HEK293 (cell line): ENCODE data around the gene CCDC85C.
A peak's percentile ranks its signal among the peaks of the same experiment; 100 is the strongest.

ENCODE experiments used
- CTCF ChIA-PET: fragments of 350-600 bp; formaldehyde crosslinking; extraction: SDS; loops from one replicate; lab custom pipeline; 2021; ENCODE audit warnings: antibody characterized with exemption; lab: Yijun Ruan, JAX
- POLR2A ChIA-PET: fragments of 300-600 bp; formaldehyde crosslinking; extraction: SDS; loops from one replicate; lab custom pipeline; 2020; ENCODE audit warnings: antibody characterized with exemption, inconsistent platforms; lab: Yijun Ruan, JAX
- H3K27ac ChIP-seq: fragments of 200-500 bp; sonication (Bioruptor generic); 2 replicates; pipeline ENCODE4 v1.5.1; 2014; ENCODE audit warnings: low read depth, low read length, control low read depth, inconsistent platforms; ENCODE audit errors: extremely low read depth
- H3K36me3 ChIP-seq, 2 experiments: fragments of 200-500 bp in 1 of 2; sonication (Bioruptor generic) in 1 of 2; 1 replicate in 1 of 2; 2 replicates in 1 of 2; pipeline ENCODE4 v1.5.1; 2014 to 2017; ENCODE audit warnings: inconsistent platforms in 2 of 2, low read length in 2 of 2; ENCODE audit not compliant: control insufficient read depth in 2 of 2, insufficient read depth in 1 of 2
- H3K4me1 ChIP-seq: fragments of 200-500 bp; sonication (Bioruptor generic); 2 replicates; pipeline ENCODE4 v1.5.1; 2014; ENCODE audit warnings: mild to moderate bottlenecking, low read length, inconsistent platforms; ENCODE audit not compliant: control insufficient read depth, insufficient read depth
- H3K4me3 ChIP-seq: 2 replicates; pipeline ENCODE4 v1.5.1; 2011; ENCODE audit warnings: low read depth, mild to moderate bottlenecking, control low read depth, low read length, moderate library complexity
- H3K9me3 ChIP-seq: fragments of 200-500 bp; sonication (Bioruptor generic); 2 replicates; pipeline ENCODE4 v1.5.1; 2014; ENCODE audit warnings: low read depth, low read length, inconsistent platforms; ENCODE audit not compliant: control insufficient read depth, insufficient read depth
- IKZF3 ChIP-seq: fragments of 450-650 bp; IDR thresholded peaks from 2 replicates; pipeline ENCODE4 v1.5.0; 2018; ENCODE audit warnings: missing biosample characterization, mild to moderate bottlenecking, missing genetic modification characterization, moderate library complexity
- KLF8 ChIP-seq: fragments of 450-650 bp; formaldehyde crosslinking; IDR thresholded peaks from 2 replicates; pipeline ENCODE4 v1.5.1; 2016; ENCODE audit warnings: missing biosample characterization, missing genetic modification characterization
- KLF9 ChIP-seq: fragments of 450-650 bp; formaldehyde crosslinking; IDR thresholded peaks from 2 replicates; pipeline ENCODE4 v1.5.1; 2016; ENCODE audit warnings: missing biosample characterization, missing genetic modification characterization, low read depth
- PBX3 ChIP-seq: sonication (generic); formaldehyde crosslinking; IDR thresholded peaks from 2 replicates; pipeline ENCODE4 v1.8.1; 2022; ENCODE audit warnings: mild to moderate bottlenecking, moderate library complexity, missing genetic modification reagents
- SETDB1 ChIP-seq: IDR thresholded peaks from one replicate; pipeline ENCODE4 v1.6.1; 2017; ENCODE audit warnings: mild to moderate bottlenecking, low read length, moderate library complexity, mixed read lengths; ENCODE audit not compliant: insufficient read length
- SP3 ChIP-seq: fragments of 450-650 bp; formaldehyde crosslinking; IDR thresholded peaks from 2 replicates; pipeline ENCODE4 v1.5.1; 2016; ENCODE audit warnings: missing biosample characterization, missing genetic modification characterization
- ZBTB20 ChIP-seq: fragments of 450-650 bp; formaldehyde crosslinking; IDR thresholded peaks from 2 replicates; pipeline ENCODE4 v1.5.1; 2016; ENCODE audit warnings: missing biosample characterization, missing genetic modification characterization
- ZBTB21 ChIP-seq: fragments of 450-650 bp; formaldehyde crosslinking; IDR thresholded peaks from 2 replicates; pipeline ENCODE4 v1.5.1; 2017; ENCODE audit warnings: missing biosample characterization, missing genetic modification characterization
- ZBTB26 ChIP-seq: fragments of 450-650 bp; formaldehyde crosslinking; optimal IDR thresholded peaks from 2 replicates; pipeline ENCODE3; 2016; ENCODE audit warnings: missing biosample characterization, mild to moderate bottlenecking, missing genetic modification characterization
- ZBTB7A ChIP-seq: fragments of 450-650 bp; formaldehyde crosslinking; IDR thresholded peaks from 2 replicates; pipeline ENCODE4 v1.5.1; 2016; ENCODE audit warnings: low read depth, missing biosample characterization, missing genetic modification characterization
- ZBTB8A ChIP-seq: fragments of 450-650 bp; formaldehyde crosslinking; IDR thresholded peaks from 2 replicates; pipeline ENCODE4 v1.5.1; 2016; ENCODE audit warnings: missing biosample characterization, missing genetic modification characterization
- ZEB2 ChIP-seq: fragments of 450-650 bp; formaldehyde crosslinking; IDR thresholded peaks from 2 replicates; pipeline ENCODE4 v1.5.1; 2016; ENCODE audit warnings: missing biosample characterization, missing genetic modification characterization
- ZNF10 ChIP-seq: fragments of 450-650 bp; formaldehyde crosslinking; IDR thresholded peaks from 2 replicates; pipeline ENCODE4 v1.5.1; 2017; ENCODE audit warnings: missing biosample characterization, missing genetic modification characterization
- ZNF211 ChIP-seq: fragments of 450-650 bp; formaldehyde crosslinking; IDR thresholded peaks from 2 replicates; pipeline ENCODE4 v1.5.1; 2016; ENCODE audit warnings: low read depth, missing biosample characterization, missing genetic modification characterization
- ZNF23 ChIP-seq: fragments of 450-650 bp; formaldehyde crosslinking; IDR thresholded peaks from 2 replicates; pipeline ENCODE4 v1.5.1; 2016; ENCODE audit warnings: missing biosample characterization, missing genetic modification characterization, borderline replicate concordance
- ZNF248 ChIP-seq: fragments of 450-650 bp; formaldehyde crosslinking; IDR thresholded peaks from 2 replicates; pipeline ENCODE4 v1.5.1; 2017; ENCODE audit warnings: missing biosample characterization, missing genetic modification characterization
- ZNF292 ChIP-seq: fragments of 450-650 bp; formaldehyde crosslinking; IDR thresholded peaks from 2 replicates; pipeline ENCODE4 v1.5.1; 2016; ENCODE audit warnings: low read depth, missing biosample characterization, missing genetic modification characterization, borderline replicate concordance
- ZNF433 ChIP-seq: fragments of 450-650 bp; formaldehyde crosslinking; IDR thresholded peaks from 2 replicates; pipeline ENCODE4 v1.5.1; 2016; ENCODE audit warnings: missing biosample characterization, missing genetic modification characterization, low read depth
- ZNF501 ChIP-seq: fragments of 450-650 bp; formaldehyde crosslinking; IDR thresholded peaks from 2 replicates; pipeline ENCODE4 v1.5.1; 2016; ENCODE audit warnings: missing biosample characterization, missing genetic modification characterization
- ZNF521 ChIP-seq: fragments of 450-650 bp; formaldehyde crosslinking; IDR thresholded peaks from 2 replicates; pipeline ENCODE4 v1.5.1; 2017; ENCODE audit warnings: missing biosample characterization, mild to moderate bottlenecking, missing genetic modification characterization
- ZNF561 ChIP-seq: fragments of 450-650 bp; IDR thresholded peaks from 2 replicates; pipeline ENCODE4 v1.5.1; 2018; ENCODE audit warnings: missing biosample characterization, missing genetic modification characterization, borderline replicate concordance
- ZNF660 ChIP-seq: fragments of 450-650 bp; IDR thresholded peaks from 2 replicates; pipeline ENCODE4 v1.5.1; 2018; ENCODE audit warnings: missing biosample characterization, mild to moderate bottlenecking, missing genetic modification characterization
- ZNF701 ChIP-seq: fragments of 450-650 bp; formaldehyde crosslinking; IDR thresholded peaks from 2 replicates; pipeline ENCODE4 v1.5.1; 2016; ENCODE audit warnings: missing biosample characterization, missing genetic modification characterization
- ZNF776 ChIP-seq: fragments of 450-650 bp; formaldehyde crosslinking; IDR thresholded peaks from 2 replicates; pipeline ENCODE4 v1.5.0; 2017; ENCODE audit warnings: missing biosample characterization, missing genetic modification characterization, borderline replicate concordance
- ZSCAN30 ChIP-seq: fragments of 450-650 bp; IDR thresholded peaks from 2 replicates; pipeline ENCODE4 v1.5.1; 2018; ENCODE audit warnings: missing biosample characterization, mild to moderate bottlenecking, missing genetic modification characterization, moderate library complexity
- TF ChIP-seq, protein P1 (sequence below): fragments of 450-650 bp; formaldehyde crosslinking; IDR thresholded peaks from 2 replicates; pipeline ENCODE4 v1.5.1; 2016; ENCODE audit warnings: missing biosample characterization, missing genetic modification characterization
- TF ChIP-seq, protein P2 (sequence below): fragments of 450-650 bp; formaldehyde crosslinking; IDR thresholded peaks from 2 replicates; pipeline ENCODE4 v1.5.1; 2016; ENCODE audit warnings: missing biosample characterization, missing genetic modification characterization
- TF ChIP-seq, protein P3 (sequence below): fragments of 450-650 bp; formaldehyde crosslinking; IDR thresholded peaks from 2 replicates; pipeline ENCODE4 v1.5.1; 2016; ENCODE audit warnings: missing biosample characterization, missing genetic modification characterization
- TF ChIP-seq, protein P4 (sequence below): fragments of 450-650 bp; formaldehyde crosslinking; IDR thresholded peaks from 2 replicates; pipeline ENCODE4 v1.5.1; 2017; ENCODE audit warnings: missing biosample characterization, missing genetic modification characterization

The CCDC85C gene

GRCh38 chr14:99604766-99605298 is 825 bp upstream of the CCDC85C start (continued):
- TF ChIP-seq ZNF433 (tag by site-specific recombination) (no peak), ZBTB21 (tag by site-specific recombination) (no peak), ZNF23 (tag by site-specific recombination) (no peak)

DNA sequence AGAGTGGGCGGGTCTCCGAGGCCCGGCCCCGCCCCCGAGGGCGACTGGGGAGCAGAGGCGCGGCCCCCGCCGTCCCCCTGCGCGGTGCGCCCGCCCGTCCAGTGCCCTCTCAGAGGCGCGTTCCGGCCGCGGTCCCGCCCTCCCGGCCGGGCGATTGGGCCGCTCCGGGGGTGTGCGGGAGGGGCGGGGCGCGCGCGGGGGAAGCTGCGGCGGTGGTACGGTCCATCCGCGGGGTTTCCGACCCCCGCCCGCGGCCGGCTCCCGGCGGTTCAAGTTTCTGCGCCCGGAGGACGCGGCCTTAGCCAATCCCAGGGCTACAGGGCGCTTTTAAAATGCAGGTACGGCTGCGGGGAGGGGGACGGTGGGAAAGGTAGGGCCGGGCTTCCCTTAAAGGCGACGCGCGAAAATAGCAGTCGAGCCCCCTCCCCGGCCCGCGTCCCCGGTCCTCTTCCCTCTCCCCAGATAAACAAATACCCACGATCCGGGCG is 315 bp upstream of the CCDC85C start:
- H3K4me3 ChIP-seq, result peak overlapping the region; percentile 64
- H3K4me1 ChIP-seq, result peaks cover 15% of the 10 kb centered on the region
- peaks cover 0 to 4% of the 10 kb centered on the region in 2 experiments; a peak in 1 of 3 replicates for H3K36me3 ChIP-seq
- ChIA-PET CTCF (interaction anchor here (1.0 to 1.1 kb wide), 2 partner anchors 26 to 121 kb away, joined by 3 read pairs; no protein-coding TSS in a partner anchor), POLR2A (interaction anchor here (0.7 to 3.1 kb wide), 6 partner anchors 10 to 123 kb away, joined by 3 to 20 read pairs (median 6); partner anchors contain the start of genes CCNK and SETD3)
- H3K27ac ChIP-seq, result peak overlapping the region; percentile 93
- H3K9me3 ChIP-seq, result no peaks in the 10 kb centered on the region
- no peak for TF ChIP-seq ZNF10 (tag by site-specific recombination)
- no peak for TF ChIP-seq ZNF701 (tag by site-specific recombination)
- TF ChIP-seq ZBTB26 (tag by site-specific recombination), result peak; percentile 25
- TF ChIP-seq PBX3 (CRISPR knock-in tag), result no peak
- TF ChIP-seq ZSCAN30 (tag by site-specific recombination), result 0 out of 2 replicates have a peak, but pooled peaks have one; percentile 39
- TF ChIP-seq ZNF660 (tag by site-specific recombination), result peak; percentile 35; the same call in 1 of the 2 replicates
- TF ChIP-seq ZBTB20 (tag by site-specific recombination), result no peak
- no peak for TF ChIP-seq SETDB1
- TF ChIP-seq ZNF248 (tag by site-specific recombination), result no peak
- TF ChIP-seq ZNF521, result no peak
- TF ChIP-seq KLF9, result peak; percentile 36; the same call in 1 of the 2 replicates
- TF ChIP-seq ZNF292, result no peak
- TF ChIP-seq, protein P1, sequence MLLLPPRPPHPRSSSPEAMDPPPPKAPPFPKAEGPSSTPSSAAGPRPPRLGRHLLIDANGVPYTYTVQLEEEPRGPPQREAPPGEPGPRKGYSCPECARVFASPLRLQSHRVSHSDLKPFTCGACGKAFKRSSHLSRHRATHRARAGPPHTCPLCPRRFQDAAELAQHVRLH (tag by site-specific recombination), result peak; percentile 54; the same call in 1 of the 2 replicates
- TF ChIP-seq KLF8 (tag by site-specific recombination), result peak; percentile 89
- TF ChIP-seq ZBTB8A (tag by site-specific recombination), result peak; percentile 98
- TF ChIP-seq ZEB2 (tag by site-specific recombination), result peak; percentile 87
- TF ChIP-seq ZNF561 (tag by site-specific recombination), result peak; percentile 60; the same call in 1 of the 2 replicates
- TF ChIP-seq ZNF211 (tag by site-specific recombination), result no peak
- TF ChIP-seq IKZF3 (tag by site-specific recombination), result 0 out of 2 replicates have a peak, but pooled peaks have one; percentile 11
- no peak for TF ChIP-seq ZBTB7A (tag by site-specific recombination)
- TF ChIP-seq, protein P2, sequence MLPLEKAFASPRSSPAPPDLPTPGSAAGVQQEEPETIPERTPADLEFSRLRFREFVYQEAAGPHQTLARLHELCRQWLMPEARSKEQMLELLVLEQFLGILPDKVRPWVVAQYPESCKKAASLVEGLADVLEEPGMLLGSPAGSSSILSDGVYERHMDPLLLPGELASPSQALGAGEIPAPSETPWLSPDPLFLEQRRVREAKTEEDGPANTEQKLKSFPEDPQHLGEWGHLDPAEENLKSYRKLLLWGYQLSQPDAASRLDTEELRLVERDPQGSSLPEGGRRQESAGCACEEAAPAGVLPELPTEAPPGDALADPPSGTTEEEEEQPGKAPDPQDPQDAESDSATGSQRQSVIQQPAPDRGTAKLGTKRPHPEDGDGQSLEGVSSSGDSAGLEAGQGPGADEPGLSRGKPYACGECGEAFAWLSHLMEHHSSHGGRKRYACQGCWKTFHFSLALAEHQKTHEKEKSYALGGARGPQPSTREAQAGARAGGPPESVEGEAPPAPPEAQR, result no peak
- TF ChIP-seq, protein P3, sequence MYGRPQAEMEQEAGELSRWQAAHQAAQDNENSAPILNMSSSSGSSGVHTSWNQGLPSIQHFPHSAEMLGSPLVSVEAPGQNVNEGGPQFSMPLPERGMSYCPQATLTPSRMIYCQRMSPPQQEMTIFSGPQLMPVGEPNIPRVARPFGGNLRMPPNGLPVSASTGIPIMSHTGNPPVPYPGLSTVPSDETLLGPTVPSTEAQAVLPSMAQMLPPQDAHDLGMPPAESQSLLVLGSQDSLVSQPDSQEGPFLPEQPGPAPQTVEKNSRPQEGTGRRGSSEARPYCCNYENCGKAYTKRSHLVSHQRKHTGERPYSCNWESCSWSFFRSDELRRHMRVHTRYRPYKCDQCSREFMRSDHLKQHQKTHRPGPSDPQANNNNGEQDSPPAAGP (tag by site-specific recombination), result no peak
- TF ChIP-seq SP3 (tag by site-specific recombination), result peak; percentile 66
- TF ChIP-seq, protein P4, sequence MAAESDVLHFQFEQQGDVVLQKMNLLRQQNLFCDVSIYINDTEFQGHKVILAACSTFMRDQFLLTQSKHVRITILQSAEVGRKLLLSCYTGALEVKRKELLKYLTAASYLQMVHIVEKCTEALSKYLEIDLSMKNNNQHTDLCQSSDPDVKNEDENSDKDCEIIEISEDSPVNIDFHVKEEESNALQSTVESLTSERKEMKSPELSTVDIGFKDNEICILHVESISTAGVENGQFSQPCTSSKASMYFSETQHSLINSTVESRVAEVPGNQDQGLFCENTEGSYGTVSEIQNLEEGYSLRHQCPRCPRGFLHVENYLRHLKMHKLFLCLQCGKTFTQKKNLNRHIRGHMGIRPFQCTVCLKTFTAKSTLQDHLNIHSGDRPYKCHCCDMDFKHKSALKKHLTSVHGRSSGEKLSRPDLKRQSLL (tag by site-specific recombination), result peak; percentile 68; the same call in 1 of the 2 replicates
- TF ChIP-seq ZNF776 (tag by site-specific recombination), result no peak
- no peak for TF ChIP-seq ZNF501 (tag by site-specific recombination)
